Measurements from ENCODE around the gene CDON.
"Not testable (repeated sequence)": the region's sequence is repeated elsewhere in the genome, so short reads cannot be mapped to it uniquely, and the experiment has no call there.

DNA sequence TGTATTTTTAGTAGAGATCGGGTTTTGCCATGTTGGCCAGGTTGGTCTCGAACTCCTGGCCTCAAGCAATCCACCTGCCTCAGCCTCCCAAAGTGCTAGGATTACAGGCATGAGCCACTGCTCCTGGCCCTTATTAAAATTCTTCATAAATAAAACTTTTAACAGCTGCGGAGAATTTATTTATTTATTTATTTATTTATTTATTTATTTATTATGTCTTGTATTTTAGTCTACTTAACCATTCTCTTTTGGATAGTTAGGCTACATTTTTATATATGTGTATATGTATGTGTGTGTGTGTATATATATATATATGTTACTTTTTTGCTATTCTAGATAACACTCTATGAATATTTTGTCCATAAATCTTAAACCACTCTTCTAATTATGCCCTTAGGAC lies 34.1 kb downstream of the CDON start:
- TF ChIP-seq EZH2 (IDR thresholded peaks at IDR 0.05); POLR2AphosphoS5 (IDR thresholded peaks at IDR 0.05; ENCODE audit: borderline replicate concordance, low read depth, low read length): not testable (repeated sequence)

Measured in SK-N-MC (cell line).